ENCODE data around the gene NDE1.

NDE1 gene

DNA sequence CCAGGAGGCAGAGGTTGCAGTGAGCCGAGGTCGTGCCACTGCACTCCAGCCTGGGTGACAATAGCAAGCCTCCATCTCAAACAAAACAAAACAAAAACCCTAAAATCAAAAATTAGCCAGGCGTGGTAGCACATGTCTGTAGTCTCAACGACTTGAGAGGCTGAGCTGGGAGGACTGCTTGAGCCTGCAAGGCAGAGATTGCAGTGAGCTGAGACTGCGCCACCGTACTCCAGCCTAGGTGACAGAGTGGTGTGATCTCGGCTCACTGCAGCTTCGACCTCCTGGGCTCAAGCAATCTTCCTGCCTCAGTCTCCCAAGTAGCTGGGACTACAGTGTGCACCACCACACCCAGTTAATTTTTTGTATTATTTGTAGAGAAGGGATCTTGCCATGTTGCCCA is 119.2 kb downstream of the NDE1 start:
- WGBS, 2 experiments (ENCODE audit: insufficient coverage in 2 of 2): 84 to 85% methylated on average over 4 to 6 of the region's 8 CpGs
- no peak overlapping the region for H3K27ac ChIP-seq (ENCODE audit: low read depth, low read length, severe bottlenecking)
- H3K4me3 ChIP-seq (ENCODE audit: extremely low read depth, insufficient read depth, low read length, poor library complexity, severe bottlenecking): no peak overlapping the region
- no peaks in the 10 kb centered on the region for H3K4me1 ChIP-seq (ENCODE audit: control insufficient read depth, insufficient read depth, low read length, poor library complexity, severe bottlenecking)
- no peaks in the 10 kb centered on the region for H3K36me3 ChIP-seq (ENCODE audit: control insufficient read depth, insufficient read depth, low read length)
- no peaks in the 10 kb centered on the region for H3K9me3 ChIP-seq (ENCODE audit: control insufficient read depth, low read length)

- Histone ChIP-seq H3K4me3 (ENCODE audit: extremely low read depth, insufficient read depth, low read length, poor library complexity, severe bottlenecking) (no peak overlapping the region), H3K27ac (ENCODE audit: low read depth, low read length, severe bottlenecking) (no peak overlapping the region), H3K9me3 (ENCODE audit: control insufficient read depth, low read length) (no peaks in the 10 kb centered on the region), H3K36me3 (ENCODE audit: control insufficient read depth, insufficient read depth, low read length) (no peaks in the 10 kb centered on the region), H3K4me1 (ENCODE audit: control insufficient read depth, insufficient read depth, low read length, poor library complexity, severe bottlenecking) (no peaks in the 10 kb centered on the region)
- 82 to 86% methylated on average over 3 to 7 of the region's 7 CpGs for WGBS, 2 experiments (ENCODE audit: insufficient coverage in 2 of 2)
Measured at GRCh38 chr16:15770107-15770506, 120.1 kb downstream of the NDE1 start.

GRCh38 chr16:15770512-15770911 is 120.5 kb downstream of the NDE1 start:
- Histone ChIP-seq H3K27ac (ENCODE audit: low read depth, low read length, severe bottlenecking) (no peak overlapping the region), H3K4me1 (ENCODE audit: control insufficient read depth, insufficient read depth, low read length, poor library complexity, severe bottlenecking) (no peaks in the 10 kb centered on the region), H3K4me3 (ENCODE audit: extremely low read depth, insufficient read depth, low read length, poor library complexity, severe bottlenecking) (no peak overlapping the region), H3K36me3 (ENCODE audit: control insufficient read depth, insufficient read depth, low read length) (no peaks in the 10 kb centered on the region), H3K9me3 (ENCODE audit: control insufficient read depth, low read length) (no peaks in the 10 kb centered on the region)
- 88 to 100% methylated on average over 2 to 3 of the region's 3 CpGs for WGBS, 2 experiments (ENCODE audit: insufficient coverage in 2 of 2)

DNA sequence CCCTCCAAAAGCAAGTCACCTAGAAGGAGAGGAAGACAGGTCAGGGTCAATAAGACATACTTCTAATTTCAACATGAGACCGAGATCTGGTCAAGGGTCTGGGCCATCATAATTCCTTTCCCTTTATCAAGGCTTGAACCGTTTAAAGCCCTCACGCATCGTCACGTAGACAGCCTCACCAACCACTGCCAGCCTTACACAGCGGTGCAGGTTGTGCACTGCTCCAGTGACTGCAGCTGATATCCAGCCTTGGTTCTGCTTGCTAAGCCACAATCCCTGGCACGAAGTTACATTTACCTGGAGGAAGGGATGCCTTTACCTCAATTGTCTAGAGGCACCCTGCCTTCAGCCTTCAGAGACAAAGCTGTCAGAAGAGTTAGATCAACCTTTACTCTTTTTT is 121.6 kb downstream of the NDE1 start:
- 88 to 96% methylated on average over 7 of the region's 7 CpGs for WGBS, 2 experiments (ENCODE audit: insufficient coverage in 2 of 2)
- Histone ChIP-seq H3K36me3 (ENCODE audit: control insufficient read depth, insufficient read depth, low read length) (no peaks in the 10 kb centered on the region), H3K4me1 (ENCODE audit: control insufficient read depth, insufficient read depth, low read length, poor library complexity, severe bottlenecking) (no peaks in the 10 kb centered on the region), H3K4me3 (ENCODE audit: extremely low read depth, insufficient read depth, low read length, poor library complexity, severe bottlenecking) (no peak overlapping the region), H3K27ac (ENCODE audit: low read depth, low read length, severe bottlenecking) (no peak overlapping the region), H3K9me3 (ENCODE audit: control insufficient read depth, low read length) (no peaks in the 10 kb centered on the region)

- no peak overlapping the region for H3K27ac ChIP-seq (ENCODE audit: low read depth, low read length, severe bottlenecking)
- no peaks in the 10 kb centered on the region for H3K4me1 ChIP-seq (ENCODE audit: control insufficient read depth, insufficient read depth, low read length, poor library complexity, severe bottlenecking)
- H3K36me3 ChIP-seq (ENCODE audit: control insufficient read depth, insufficient read depth, low read length): no peaks in the 10 kb centered on the region
- H3K9me3 ChIP-seq (ENCODE audit: control insufficient read depth, low read length): no peaks in the 10 kb centered on the region
- no peak overlapping the region for H3K4me3 ChIP-seq (ENCODE audit: extremely low read depth, insufficient read depth, low read length, poor library complexity, severe bottlenecking)
- 93 to 97% methylated on average over 6 of the region's 11 CpGs for WGBS, 2 experiments (ENCODE audit: insufficient coverage in 2 of 2)
Measured at GRCh38 chr16:15772579-15773293, 122.7 kb downstream of the NDE1 start.

- no peaks in the 10 kb centered on the region for H3K4me1 ChIP-seq (ENCODE audit: control insufficient read depth, insufficient read depth, low read length, poor library complexity, severe bottlenecking)
Measured at GRCh38 chr16:15773968-15774367, 123.9 kb downstream of the NDE1 start.

DNA sequence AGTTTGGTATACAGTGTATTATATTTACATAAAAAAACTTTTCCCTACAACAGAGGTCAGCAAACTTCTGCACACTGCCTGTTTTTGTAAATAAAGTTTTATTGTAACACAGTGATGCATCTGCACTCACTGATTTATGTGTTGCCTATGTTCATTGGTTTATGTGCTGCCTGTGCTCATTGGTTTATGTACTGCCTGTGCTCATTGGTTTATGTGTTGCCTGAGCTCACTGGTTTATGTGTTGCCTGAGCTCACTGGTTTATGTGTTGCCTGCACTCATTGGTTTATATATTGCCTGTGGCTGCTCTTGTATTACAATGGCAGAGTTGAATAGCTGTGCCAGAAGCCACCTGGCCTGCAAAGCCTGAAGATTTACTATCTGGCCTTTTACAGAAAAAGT is 125.2 kb downstream of the NDE1 start:
- Histone ChIP-seq H3K36me3 (ENCODE audit: control insufficient read depth, insufficient read depth, low read length) (no peaks in the 10 kb centered on the region), H3K4me3 (ENCODE audit: extremely low read depth, insufficient read depth, low read length, poor library complexity, severe bottlenecking) (no peak overlapping the region), H3K4me1 (ENCODE audit: control insufficient read depth, insufficient read depth, low read length, poor library complexity, severe bottlenecking) (no peaks in the 10 kb centered on the region), H3K9me3 (ENCODE audit: control insufficient read depth, low read length) (no peaks in the 10 kb centered on the region), H3K27ac (ENCODE audit: low read depth, low read length, severe bottlenecking) (no peak overlapping the region)

More at GRCh38 chr16:15773968-15774367, 123.9 kb downstream of the NDE1 start:
- WGBS, 2 experiments (ENCODE audit: insufficient coverage in 2 of 2): 79 to 80% methylated on average over 6 of the region's 6 CpGs
- Histone ChIP-seq H3K36me3 (ENCODE audit: control insufficient read depth, insufficient read depth, low read length) (no peaks in the 10 kb centered on the region), H3K4me3 (ENCODE audit: extremely low read depth, insufficient read depth, low read length, poor library complexity, severe bottlenecking) (no peak overlapping the region), H3K27ac (ENCODE audit: low read depth, low read length, severe bottlenecking) (no peak overlapping the region), H3K9me3 (ENCODE audit: control insufficient read depth, low read length) (no peaks in the 10 kb centered on the region)

DNA sequence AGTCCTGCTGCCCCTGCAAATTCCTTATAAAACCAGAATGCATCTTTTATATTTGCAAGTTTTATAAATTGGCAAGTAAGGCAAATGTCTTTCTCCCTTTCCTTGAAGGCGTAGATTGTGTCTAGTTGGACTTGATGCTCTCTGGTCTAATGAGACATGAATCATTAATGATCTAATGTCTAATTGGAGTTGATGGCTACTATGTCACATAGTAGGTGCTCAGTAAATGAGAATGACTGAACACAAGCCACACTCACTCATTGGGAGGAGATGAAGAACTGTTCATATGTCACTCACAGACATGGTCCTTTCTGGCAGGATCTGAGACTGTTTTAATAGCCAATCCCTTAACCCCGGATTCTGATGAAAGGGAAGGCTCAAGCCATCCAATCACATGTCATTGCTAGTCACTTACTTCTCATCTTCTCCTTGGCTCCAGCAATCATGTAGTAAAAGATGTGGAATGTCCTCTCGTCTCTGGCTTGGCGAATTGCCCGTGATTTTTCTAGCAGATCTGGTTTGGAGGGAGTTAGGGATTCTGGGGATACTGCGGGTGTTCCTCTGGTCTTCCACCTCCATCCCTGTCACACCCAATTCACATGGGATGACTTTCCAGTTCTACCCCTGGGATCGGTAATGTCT is 125.7 kb downstream of the NDE1 start:
- Histone ChIP-seq H3K4me3 (ENCODE audit: extremely low read depth, insufficient read depth, low read length, poor library complexity, severe bottlenecking) (no peak overlapping the region), H3K4me1 (ENCODE audit: control insufficient read depth, insufficient read depth, low read length, poor library complexity, severe bottlenecking) (no peaks in the 10 kb centered on the region), H3K9me3 (ENCODE audit: control insufficient read depth, low read length) (no peaks in the 10 kb centered on the region), H3K27ac (ENCODE audit: low read depth, low read length, severe bottlenecking) (no peak overlapping the region), H3K36me3 (ENCODE audit: control insufficient read depth, insufficient read depth, low read length) (no peaks in the 10 kb centered on the region)
- 67% methylated on average over 1 of the region's 7 CpGs; no CpG with 5 or more reads in 1 of the 2 experiments for WGBS, 2 experiments (ENCODE audit: insufficient coverage in 2 of 2)

Data from mesodermal cell (in vitro differentiated cells).